ENCODE measurements around the gene ADGRD2.

DNA sequence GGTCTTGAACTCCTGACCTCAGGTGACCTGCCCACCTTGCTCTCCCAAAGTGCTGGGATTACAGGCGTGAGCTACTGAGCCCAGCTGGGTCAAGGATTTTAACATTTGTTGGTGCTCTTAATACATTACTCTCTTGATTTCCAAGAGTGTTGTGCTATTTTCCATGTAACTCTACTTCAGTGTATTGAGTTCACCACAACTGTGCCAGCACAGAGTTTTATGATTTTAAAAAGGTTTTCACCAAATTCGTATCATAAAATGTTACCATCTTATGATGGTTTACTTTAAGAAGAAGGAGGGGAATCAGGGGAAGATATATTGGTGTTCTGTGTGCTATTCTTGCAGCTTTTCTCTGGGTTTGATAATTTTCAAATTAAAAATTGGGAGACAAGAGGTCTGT is 6.6 kb upstream of the ADGRD2 start:
- TF ChIP-seq, protein P1, sequence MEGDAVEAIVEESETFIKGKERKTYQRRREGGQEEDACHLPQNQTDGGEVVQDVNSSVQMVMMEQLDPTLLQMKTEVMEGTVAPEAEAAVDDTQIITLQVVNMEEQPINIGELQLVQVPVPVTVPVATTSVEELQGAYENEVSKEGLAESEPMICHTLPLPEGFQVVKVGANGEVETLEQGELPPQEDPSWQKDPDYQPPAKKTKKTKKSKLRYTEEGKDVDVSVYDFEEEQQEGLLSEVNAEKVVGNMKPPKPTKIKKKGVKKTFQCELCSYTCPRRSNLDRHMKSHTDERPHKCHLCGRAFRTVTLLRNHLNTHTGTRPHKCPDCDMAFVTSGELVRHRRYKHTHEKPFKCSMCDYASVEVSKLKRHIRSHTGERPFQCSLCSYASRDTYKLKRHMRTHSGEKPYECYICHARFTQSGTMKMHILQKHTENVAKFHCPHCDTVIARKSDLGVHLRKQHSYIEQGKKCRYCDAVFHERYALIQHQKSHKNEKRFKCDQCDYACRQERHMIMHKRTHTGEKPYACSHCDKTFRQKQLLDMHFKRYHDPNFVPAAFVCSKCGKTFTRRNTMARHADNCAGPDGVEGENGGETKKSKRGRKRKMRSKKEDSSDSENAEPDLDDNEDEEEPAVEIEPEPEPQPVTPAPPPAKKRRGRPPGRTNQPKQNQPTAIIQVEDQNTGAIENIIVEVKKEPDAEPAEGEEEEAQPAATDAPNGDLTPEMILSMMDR (IDR thresholded peaks at IDR 0.05), result no peak
- TF ChIP-seq POLR2A (IDR thresholded peaks at IDR 0.05) (no peak), EP300 (IDR thresholded peaks at IDR 0.05) (no peak)

Measured in tibial nerve (tissue), 4 donors.